GM12873 (cell line): ENCODE data around the gene IFNA17.
A peak's percentile ranks its signal among the peaks of the same experiment; 100 is the strongest.

Experiments
- TF ChIP-seq, protein P1 (sequence below): IDR thresholded peaks from 2 replicates; pipeline ENCODE4 v1.5.1; 2012; ENCODE audit warnings: low read depth, mild to moderate bottlenecking, moderate library complexity, low read length, control low read depth; ENCODE audit not compliant: insufficient read depth; ENCODE audit errors: missing control alignments

Gene IFNA17

DNA sequence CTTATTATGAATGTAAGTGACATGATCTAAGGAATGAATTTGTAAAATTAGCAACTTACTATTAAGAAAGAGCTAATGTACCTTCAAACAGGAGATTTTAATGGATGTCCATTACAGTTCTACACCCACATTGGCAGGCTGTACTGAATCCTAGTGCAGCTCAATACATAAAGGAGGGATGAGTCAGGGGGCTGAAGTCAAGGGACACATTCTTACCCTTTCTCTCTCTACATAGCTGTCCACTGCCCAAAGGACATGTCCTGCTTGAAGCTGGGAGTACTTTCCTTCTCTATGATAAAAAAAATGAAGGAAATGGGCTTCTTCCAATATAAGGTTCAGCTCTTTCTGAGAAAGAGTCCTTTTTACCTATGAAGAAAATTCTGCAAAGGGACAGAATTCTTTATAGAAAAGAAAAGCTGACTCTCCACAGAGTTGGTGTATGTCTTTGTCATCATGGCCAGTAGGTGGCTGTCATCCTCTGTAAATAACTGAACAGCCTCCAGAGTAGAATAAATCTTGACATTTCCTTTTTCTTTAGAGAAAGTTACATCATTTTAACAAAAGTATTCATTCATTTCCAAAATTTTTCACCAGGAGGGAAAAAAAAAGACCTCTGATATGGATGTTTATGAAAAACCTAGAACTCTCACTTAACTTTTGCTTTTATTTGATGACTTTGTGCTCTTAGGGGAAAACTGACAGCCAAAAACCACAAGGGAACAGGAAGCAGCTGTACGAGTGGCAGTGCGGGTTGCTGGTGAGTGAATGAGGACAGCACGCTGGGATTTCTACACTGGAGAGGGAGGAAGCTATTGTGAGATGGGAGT is 24.9 kb upstream of the IFNA17 start:
- TF ChIP-seq, protein P1, sequence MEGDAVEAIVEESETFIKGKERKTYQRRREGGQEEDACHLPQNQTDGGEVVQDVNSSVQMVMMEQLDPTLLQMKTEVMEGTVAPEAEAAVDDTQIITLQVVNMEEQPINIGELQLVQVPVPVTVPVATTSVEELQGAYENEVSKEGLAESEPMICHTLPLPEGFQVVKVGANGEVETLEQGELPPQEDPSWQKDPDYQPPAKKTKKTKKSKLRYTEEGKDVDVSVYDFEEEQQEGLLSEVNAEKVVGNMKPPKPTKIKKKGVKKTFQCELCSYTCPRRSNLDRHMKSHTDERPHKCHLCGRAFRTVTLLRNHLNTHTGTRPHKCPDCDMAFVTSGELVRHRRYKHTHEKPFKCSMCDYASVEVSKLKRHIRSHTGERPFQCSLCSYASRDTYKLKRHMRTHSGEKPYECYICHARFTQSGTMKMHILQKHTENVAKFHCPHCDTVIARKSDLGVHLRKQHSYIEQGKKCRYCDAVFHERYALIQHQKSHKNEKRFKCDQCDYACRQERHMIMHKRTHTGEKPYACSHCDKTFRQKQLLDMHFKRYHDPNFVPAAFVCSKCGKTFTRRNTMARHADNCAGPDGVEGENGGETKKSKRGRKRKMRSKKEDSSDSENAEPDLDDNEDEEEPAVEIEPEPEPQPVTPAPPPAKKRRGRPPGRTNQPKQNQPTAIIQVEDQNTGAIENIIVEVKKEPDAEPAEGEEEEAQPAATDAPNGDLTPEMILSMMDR, result peak; percentile 65

DNA sequence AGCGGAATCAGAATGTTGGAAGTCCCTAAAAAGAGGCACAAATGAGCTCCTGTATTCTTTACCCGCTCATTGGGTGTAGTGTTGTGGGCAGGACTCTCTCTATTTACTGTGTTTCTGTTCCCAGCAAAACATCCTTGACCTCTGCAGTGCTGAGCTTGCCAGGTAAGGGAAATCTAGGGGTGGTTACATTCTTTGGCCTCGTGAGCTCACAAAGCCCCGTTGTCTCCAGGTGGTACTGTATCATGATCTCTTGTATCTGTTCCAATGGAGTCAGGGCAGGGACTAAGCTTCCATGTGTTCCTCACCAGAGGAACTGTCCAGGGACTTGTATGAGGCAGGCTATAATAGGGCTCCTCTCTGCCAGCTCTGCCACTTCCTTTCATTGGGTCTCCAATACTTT is 23.6 kb upstream of the IFNA17 start:
- TF ChIP-seq, protein P1, result no peak

DNA sequence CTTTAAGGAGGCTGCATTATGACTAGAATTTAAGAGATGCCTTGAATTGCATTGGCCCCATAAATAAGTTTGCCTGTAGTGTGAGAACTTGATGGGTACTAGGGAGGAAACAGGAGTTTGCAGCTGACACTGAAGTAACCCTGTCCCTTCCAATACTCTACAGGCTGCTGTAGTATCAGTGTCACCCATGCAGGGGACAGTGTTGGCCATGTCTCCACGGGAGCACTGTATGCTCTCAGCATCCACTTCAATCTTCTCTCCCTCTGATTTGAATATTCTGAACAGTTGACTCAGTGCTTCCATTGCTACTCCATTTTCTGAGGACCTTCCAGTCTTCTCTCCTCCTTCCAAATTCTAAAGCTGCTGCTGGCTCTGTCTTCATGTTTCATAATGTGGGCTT is 23.2 kb upstream of the IFNA17 start:
- TF ChIP-seq, protein P1, result peak; percentile 18

DNA sequence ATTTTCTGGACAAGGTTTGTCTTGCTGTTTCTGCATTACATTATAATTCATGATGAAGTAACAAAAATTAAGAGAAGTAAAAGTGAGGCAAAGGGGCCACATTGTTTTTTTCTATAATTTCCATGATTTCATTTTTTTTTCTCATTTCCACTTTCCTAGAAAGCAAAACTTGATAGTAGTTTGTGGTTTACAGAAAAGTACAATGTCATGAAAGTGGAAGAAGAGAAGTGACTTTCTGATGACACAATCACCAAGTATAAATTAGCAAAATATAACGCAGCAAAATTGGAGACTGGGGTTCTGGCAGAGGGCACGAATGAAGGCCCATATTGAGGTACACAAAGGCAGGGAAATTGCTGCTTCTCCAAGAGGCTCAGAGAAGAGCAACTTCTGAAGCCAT is 16.8 kb upstream of the IFNA17 start:
- TF ChIP-seq, protein P1, result no peak

DNA sequence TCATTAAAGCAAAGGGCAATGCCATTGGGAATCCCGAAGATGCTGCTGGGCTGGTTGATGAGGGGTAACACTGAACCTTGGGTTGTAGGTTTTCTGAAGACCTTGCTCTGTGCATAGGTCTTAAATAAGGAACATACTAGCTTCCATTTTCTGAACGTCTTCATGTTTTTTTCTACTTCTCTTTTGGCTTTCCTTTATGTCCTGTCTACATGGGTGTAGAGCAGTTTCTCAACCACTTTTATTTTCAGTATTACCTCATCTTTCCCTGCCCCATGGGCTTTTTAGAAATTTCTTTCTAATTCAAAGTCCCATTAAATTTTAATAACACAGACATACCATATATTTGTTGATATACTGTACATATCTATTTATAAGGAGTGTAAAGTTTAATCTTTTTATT is 11.9 kb upstream of the IFNA17 start, which contains the start of gene IFNA14:
Gene IFNA14 (minus strand): TSS at position 95 of the 400 bp plus-strand sequence. CDS start 70 bp downstream, at position 25.
- TF ChIP-seq, protein P1, result no peak

DNA sequence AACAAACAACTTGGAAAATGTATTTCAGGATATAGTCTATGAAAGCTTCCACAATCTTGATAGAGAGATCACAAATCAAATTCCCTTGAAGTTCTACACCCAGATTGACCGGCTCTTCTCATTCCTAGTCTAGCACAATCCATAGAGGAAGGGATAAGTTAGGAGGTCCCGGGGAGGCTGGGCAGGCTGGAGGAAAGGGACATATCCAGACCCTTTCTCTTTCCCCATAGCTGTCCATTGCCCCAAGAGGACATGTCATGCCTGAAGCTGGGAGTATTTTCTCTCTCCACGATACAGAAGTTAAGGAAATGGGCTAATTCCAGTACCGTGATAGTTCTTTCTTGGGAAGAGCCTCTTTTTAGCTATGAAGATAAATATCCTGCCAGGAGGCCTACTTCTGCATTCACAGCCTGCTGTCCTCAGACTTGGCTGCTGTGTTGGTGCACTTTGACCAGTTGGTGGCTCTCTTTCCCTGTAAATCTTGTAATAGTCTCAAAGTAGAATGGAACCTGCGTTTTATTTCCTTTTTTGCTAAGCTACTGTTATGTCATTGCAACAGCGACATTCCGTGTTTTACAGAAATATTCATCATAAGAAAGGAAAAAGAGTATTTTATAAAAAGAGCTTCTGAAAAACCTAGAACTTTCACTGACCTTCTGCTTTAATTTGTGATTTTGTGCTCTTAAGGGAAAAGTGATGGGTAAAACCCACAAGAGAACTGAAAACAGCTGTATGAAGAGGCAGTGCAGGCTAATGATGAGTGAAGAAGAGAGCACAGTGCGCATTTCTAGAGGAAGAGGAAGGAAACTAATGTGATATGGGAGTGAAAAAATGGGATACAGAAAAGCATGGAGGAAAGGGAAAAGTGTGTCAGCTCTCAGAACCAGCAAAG is 7.7 kb upstream of the IFNA17 start:
- TF ChIP-seq, protein P1, result peak; percentile 71

DNA sequence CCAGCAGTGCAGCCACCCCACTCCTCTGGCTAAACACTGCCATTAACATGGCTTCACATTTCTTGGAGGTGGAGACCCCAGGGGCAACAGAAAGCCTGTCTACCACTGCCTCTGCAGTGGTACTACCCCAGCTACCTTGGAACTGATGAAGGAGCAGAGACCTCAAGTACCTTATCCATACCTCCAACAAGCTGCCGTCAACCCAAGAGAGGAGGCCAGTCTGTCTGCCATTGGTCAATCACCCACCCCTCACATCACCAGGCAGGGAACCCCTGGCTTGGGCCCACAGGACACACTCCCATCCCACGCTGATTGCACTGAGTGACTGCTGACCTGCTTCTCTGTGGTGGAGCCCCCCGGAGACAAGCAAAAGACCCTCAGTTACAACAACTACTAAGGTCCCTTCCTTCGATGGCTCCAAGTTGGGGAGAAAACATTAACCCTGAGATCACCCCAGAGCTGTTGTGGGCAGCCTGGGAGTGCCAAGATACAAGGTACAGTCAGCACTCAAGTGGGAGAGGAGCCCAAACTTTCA is 6.2 kb upstream of the IFNA17 start:
- TF ChIP-seq, protein P1, result no peak
